ENCODE results near the gene AMIGO3.
"Not testable (repeated sequence)": the region's sequence is repeated elsewhere in the genome, so short reads cannot be mapped to it uniquely, and the experiment has no call there.

AMIGO3 gene, protein sequence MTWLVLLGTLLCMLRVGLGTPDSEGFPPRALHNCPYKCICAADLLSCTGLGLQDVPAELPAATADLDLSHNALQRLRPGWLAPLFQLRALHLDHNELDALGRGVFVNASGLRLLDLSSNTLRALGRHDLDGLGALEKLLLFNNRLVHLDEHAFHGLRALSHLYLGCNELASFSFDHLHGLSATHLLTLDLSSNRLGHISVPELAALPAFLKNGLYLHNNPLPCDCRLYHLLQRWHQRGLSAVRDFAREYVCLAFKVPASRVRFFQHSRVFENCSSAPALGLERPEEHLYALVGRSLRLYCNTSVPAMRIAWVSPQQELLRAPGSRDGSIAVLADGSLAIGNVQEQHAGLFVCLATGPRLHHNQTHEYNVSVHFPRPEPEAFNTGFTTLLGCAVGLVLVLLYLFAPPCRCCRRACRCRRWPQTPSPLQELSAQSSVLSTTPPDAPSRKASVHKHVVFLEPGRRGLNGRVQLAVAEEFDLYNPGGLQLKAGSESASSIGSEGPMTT

DNA sequence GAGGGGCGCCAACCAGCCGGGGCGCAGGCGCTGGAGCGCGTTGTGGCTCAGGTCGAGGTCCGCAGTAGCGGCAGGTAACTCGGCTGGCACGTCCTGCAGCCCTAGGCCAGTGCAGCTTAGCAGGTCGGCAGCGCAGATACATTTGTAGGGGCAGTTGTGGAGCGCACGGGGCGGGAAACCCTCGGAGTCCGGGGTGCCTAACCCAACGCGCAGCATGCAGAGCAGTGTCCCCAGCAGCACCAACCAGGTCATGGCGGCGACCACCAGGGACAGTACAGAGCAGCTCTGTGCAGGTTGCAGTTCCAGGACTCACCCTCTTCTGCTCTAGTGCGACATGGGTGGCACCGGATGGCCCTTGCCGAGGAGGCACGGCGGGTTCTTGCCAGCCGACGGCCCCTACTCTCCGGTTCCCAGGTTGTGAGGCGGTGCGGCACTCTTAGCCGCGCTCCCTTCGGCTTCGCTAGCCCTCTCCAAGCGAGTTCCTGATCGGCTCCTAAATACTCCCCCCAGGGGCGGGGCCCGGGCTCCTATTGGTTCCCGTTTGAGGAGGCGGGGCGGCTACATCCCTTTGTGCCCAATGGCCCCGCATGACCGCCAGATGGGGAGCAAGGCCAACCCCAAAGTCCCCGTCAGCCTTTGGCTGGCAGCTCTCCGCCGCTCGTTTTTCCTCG lies at the start of gene AMIGO3:
Gene AMIGO3, minus strand, starts transcription at position 471 of the 671 bp plus-strand sequence. Its CDS starts 219 bp downstream, at position 252.
- DNase-seq (ENCODE audit: low spot score): peak; percentile 73

GRCh38 chr3:49763981-49764380 lies 44.5 kb upstream of the AMIGO3 start:
- DNase-seq (ENCODE audit: low spot score): no peak

DNA sequence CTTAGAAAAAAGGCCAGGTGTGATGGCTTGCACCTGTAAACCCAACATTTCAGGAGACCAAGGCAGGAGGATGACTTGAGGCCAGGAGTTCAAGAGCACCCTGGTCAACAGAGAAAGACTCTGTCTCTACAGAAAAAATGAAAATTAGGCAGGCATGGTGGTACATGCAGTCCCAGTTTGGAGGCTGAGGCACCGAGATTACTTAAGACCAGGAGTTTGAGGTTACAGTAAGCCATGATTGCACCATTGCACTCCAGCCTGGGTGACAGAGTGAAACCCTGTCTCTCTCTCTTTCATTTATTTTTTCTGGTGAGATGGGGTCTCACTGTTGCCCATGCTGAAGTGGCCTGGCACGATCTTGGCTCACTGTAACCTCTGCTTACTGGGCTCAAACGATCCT lies 42.2 kb upstream of the AMIGO3 start:
- DNase-seq (ENCODE audit: low spot score): no peak

- DNase-seq (ENCODE audit: low spot score): no peak
Observed at GRCh38 chr3:49759226-49759625, 39.7 kb upstream of the AMIGO3 start.

DNA sequence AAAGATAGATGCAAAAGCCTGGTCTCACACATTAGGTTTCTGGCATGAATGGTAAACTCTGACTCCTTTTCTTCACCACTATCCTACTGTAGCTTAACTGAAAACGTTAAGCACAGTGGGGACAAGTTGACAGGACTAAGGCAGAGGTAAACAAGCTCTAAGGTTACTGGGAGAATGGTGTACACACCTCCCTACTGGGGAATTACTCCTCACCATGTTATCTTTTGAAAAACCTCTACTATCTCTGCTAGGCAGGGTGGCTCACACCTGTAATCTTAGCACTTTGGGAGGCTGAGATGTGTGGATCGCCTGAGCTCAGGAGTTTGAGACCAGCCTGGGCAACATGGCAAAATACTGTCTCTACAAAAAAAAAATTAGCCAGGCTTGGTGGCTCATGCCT lies 37.7 kb upstream of the AMIGO3 start:
- DNase-seq (ENCODE audit: low spot score): no peak

GRCh38 chr3:49756036-49756435 lies 36.6 kb upstream of the AMIGO3 start:
- no peak for DNase-seq (ENCODE audit: low spot score)

GRCh38 chr3:49754536-49754935 lies 35.1 kb upstream of the AMIGO3 start:
- DNase-seq (ENCODE audit: low spot score): no peak

DNA sequence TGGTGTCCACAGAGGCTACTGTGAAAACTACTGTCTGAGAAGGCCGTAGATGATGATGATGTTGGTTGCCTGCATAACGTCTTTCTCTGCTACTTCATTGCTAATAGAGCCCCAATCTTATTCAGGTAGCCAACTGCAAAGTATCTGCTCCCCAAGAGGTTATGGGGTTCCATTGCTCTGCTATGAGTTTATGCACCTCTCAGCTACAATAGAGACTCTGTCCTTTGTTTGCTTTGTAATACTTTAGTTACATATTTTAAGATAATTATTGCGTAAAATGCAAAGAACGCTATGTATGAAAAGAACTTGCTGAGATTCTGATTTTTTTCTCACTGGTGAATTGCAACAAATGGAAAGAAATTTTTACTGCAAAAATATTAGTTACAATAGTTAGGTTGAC lies 32.0 kb upstream of the AMIGO3 start:
- no peak for DNase-seq (ENCODE audit: low spot score)

GRCh38 chr3:49750056-49750455 lies 30.6 kb upstream of the AMIGO3 start:
- DNase-seq (ENCODE audit: low spot score): no peak

- DNase-seq (ENCODE audit: low spot score): not testable (repeated sequence)
Observed at GRCh38 chr3:49748874-49749273, 29.4 kb upstream of the AMIGO3 start.

GRCh38 chr3:49747792-49748480 lies 28.5 kb upstream of the AMIGO3 start:
- DNase-seq (ENCODE audit: low spot score): no peak

GRCh38 chr3:49745986-49746385 lies 26.5 kb upstream of the AMIGO3 start:
- no peak for DNase-seq (ENCODE audit: low spot score)

GRCh38 chr3:49740427-49740826 lies 20.9 kb upstream of the AMIGO3 start:
- no peak for DNase-seq (ENCODE audit: low spot score)

DNA sequence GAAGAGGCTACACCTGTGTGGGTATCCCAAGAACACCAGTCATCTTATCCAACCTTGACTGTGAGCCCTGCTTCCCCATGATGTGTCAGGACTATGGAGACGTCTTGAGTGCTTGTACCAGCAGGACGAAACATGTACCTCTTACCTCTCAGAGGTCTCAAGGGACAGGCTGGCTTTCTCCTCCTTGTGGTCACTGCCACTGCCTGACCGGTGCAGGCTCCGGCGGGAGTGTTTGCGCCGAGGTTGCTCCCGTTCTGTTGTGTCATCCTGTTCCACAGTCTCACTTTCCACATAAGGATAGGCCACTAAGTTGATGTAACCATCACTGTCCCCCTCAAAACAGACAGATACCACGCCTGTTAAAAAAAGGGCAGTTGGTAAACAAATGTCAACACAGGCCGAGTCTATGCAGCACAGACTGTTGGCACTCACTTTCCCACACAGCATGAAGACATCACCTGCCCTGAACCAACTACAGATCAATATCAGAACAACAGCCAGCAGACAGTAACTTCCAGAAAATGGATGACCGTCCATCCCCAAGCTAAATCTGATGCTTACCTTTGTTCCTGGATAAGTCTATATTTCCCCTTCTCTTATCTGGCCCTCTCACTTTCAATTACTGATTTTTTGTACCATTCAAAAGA lies 18.7 kb upstream of the AMIGO3 start:
- DNase-seq (ENCODE audit: low spot score): no peak

DNA sequence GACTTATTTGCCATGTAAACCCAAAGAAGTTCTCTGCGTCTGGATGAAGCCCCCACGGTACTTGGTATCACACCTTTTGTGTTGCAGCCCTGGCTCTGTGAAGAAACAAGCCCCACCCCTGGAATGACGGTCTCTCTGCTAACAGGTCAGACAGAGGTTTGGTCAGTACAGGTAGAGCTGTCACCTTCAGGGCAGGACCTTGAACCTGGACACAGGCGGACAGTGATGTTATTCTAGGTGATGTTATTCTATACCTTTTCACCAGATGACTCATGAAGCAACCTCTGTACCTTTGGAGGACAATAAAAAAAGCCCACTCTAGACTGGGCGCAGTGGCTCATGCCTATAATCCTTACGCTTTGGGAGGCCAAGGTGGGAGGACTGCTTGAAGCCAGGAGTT lies 15.3 kb upstream of the AMIGO3 start:
- no peak for DNase-seq (ENCODE audit: low spot score)

- DNase-seq (ENCODE audit: low spot score): no peak
Observed at GRCh38 chr3:49733551-49733950, 14.1 kb upstream of the AMIGO3 start.

DNA sequence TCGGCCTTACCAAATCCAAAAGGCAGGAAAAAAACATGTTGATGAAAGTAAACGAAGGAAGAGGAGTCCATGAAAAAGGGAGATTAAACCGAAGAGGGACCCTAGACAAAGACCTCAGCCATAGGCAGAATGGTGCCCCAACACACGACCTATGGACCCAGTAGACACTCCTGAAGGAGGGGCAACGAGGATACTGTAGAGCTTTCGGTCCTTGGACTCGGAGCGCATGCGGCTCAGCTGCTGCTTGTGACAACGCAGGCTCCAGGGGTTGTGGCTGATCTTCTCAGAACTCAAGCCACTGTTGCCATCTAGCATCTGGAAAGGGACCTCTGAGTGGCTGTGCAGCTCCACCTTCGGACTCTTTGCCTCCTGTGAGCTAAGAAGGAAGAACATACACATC lies 13.1 kb upstream of the AMIGO3 start:
- DNase-seq (ENCODE audit: low spot score): no peak

- no peak for DNase-seq (ENCODE audit: low spot score)
Observed at GRCh38 chr3:49729966-49730609, 10.6 kb upstream of the AMIGO3 start.

GRCh38 chr3:49727924-49728361 lies 8.5 kb upstream of the AMIGO3 start:
- DNase-seq (ENCODE audit: low spot score): no peak

DNA sequence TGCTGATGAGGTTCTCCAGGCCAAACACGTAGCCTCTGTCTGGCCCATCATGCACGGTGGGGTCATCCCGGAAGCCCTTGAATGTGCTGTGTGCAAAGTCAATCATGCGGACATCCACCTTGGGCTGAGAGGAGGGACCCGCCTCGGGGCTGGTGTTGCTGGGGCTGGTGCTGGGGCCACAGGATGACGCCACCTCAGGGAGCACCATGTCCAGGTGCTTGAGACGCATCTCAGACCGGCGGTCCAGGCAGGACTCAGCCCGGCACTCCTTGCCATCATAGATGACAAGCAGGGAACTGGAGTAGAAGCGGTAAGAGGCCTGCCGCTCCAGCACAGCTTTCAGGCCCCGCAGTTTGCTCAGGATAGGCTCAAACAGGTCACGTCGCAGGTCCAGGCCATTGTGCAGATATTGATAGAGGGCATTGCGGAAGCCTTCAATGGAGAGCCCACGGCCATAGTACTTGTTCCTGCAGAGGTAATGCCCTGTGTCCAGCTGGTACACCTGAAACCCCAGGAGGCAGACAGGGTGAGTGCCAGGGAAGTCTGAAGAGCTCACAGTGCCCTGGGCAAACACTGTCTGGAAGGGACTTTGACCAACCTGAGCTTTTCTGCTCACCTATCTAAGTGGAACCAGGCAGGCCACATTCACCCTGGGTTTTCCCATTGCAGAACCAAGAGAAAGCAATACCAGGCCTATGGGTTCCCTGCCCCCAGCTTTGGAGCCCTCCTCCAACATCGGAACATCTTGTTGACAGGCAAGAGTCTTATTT lies 7.9 kb upstream of the AMIGO3 start:
- no peak for DNase-seq (ENCODE audit: low spot score)
